Heart left ventricle (tissue), 13 donors: Measurements from ENCODE around the gene TTC8.

Experiments used
- POLR2A ChIP-seq, 2 donors: fragments of 450-650 bp; IDR thresholded peaks; one replicate each; pipeline ENCODE4 v1.6.1; 2017; ENCODE audit warnings: antibody characterized with exemption in 2 of 2, mild to moderate bottlenecking in 2 of 2, moderate library complexity in 2 of 2
- TF ChIP-seq, protein P1 (sequence below), 12 donors: fragments of 200-600 bp; sonication (generic) in 4 of 12; IDR thresholded peaks; one replicate each; pipeline versions ENCODE4 v1.5.0 to v1.8.0; 2018 to 2022; ENCODE audit warnings: antibody characterized with exemption in 12 of 12, mild to moderate bottlenecking in 5 of 12
- donor health status: ischemic (EF 13 %, LVEDD 7.1; RV severe dilation, severe dysfunction).
- donor health status: DM: no; HTN: yes; CAD: no.
- donor health status: DM: no; HTN: no; CAD: no.
- donor health status: ischemic (EF 25% LVEDD 6.9; RV normal size, moderate dysfunction).
- donor health status: ischemic (EF 25% LVEDD 5.7; RV mildly dilated, moderate dysfunction).
- donor health status: ischemic (EF 35%, LVEDD 5.7; RV mildly dilated, moderate dysfunction).
- donor health status: nonischemic (EF 11% LVEDD 7.7; RV severe dilation, severe dysfunction).
- donor health status: DM: yes; HTN: yes; CAD: no.
- donor health status: PGD.
- donor health status: ischemic (EF 29% LVEDD 5.4; RV normal size, mild dysfunction).
- donor health status: nonischemic (EF 23%, LVEDD 6.1; RV moderate dilation, normal function).

DNA sequence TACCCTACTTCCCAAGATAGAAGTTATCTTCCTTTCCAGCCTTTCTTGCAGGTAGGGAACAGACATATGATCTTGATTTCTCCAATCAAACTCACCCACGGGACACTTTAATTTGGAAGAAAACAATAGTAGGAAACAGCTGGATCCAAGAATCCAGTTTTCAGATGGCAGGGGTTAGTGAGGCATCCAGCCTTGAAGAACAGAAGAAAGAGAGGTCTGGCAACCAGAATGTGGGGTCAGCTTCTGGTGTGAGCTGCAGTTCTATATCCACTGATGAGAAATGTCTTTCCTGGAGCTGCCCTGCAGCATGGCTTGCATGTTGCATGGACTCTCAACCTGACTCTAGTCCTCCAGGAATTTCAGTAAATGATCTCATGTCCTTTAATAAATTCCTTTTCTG is 83.8 kb downstream of the TTC8 start:
- no peak for TF ChIP-seq POLR2A (IDR thresholded peaks at IDR 0.05)
- TF ChIP-seq, protein P1, sequence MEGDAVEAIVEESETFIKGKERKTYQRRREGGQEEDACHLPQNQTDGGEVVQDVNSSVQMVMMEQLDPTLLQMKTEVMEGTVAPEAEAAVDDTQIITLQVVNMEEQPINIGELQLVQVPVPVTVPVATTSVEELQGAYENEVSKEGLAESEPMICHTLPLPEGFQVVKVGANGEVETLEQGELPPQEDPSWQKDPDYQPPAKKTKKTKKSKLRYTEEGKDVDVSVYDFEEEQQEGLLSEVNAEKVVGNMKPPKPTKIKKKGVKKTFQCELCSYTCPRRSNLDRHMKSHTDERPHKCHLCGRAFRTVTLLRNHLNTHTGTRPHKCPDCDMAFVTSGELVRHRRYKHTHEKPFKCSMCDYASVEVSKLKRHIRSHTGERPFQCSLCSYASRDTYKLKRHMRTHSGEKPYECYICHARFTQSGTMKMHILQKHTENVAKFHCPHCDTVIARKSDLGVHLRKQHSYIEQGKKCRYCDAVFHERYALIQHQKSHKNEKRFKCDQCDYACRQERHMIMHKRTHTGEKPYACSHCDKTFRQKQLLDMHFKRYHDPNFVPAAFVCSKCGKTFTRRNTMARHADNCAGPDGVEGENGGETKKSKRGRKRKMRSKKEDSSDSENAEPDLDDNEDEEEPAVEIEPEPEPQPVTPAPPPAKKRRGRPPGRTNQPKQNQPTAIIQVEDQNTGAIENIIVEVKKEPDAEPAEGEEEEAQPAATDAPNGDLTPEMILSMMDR (IDR thresholded peaks at IDR 0.05) = no peak
